Spleen (tissue), 11 donors: Measurements from ENCODE around the gene HDAC4. TPM values are rescaled to one million over a fixed set of nuclear protein-coding genes. Genes with fewer than 3 reads are reported as not detected.
A peak's percentile ranks its signal among the peaks of the same experiment; 100 is the strongest.

Experiments used
- DNase-seq: peaks from one replicate; pipeline ENCODE4 v3.0.0-alpha.2; 2020
- H3K27ac ChIP-seq, 8 donors: fragments of 200-600 bp; sonication (generic) in 7 of 8; 1 replicate in 4 of 8; 2 replicates in 4 of 8; pipeline versions ENCODE4 v1.5.0 to v1.8.0; 2016 to 2021; ENCODE audit warnings: inconsistent platforms in 4 of 8, mild to moderate bottlenecking in 4 of 8, moderate library complexity in 1 of 8
- H3K27me3 ChIP-seq, 7 donors: fragments of 200-600 bp; sonication (generic) in 6 of 7; replicated peaks in 1 of 7; 1 replicate in 4 of 7; 2 replicates in 3 of 7; pipeline versions ENCODE4 v1.5.0 to v1.8.0; 2016 to 2021; ENCODE audit warnings: inconsistent platforms in 3 of 7, mild to moderate bottlenecking in 1 of 7
- H3K36me3 ChIP-seq, 6 donors: fragments of 200-600 bp; sonication (generic) in 5 of 6; 1 replicate in 4 of 6; 2 replicates in 2 of 6; pipeline versions ENCODE4 v1.5.0 to v1.8.0; 2016 to 2021; ENCODE audit warnings: inconsistent platforms in 2 of 6
- H3K4me1 ChIP-seq, 6 donors: fragments of 200-600 bp; sonication (generic) in 5 of 6; 1 replicate in 3 of 6; 2 replicates in 3 of 6; pipeline versions ENCODE4 v1.5.0 to v1.8.0; 2016 to 2021; ENCODE audit warnings: inconsistent platforms in 3 of 6
- H3K4me3 ChIP-seq, 8 donors: fragments of 200-600 bp; sonication (generic) in 7 of 8; 1 replicate in 4 of 8; 2 replicates in 4 of 8; pipeline versions ENCODE4 v1.5.0 to v1.8.0; 2016 to 2021; ENCODE audit warnings: inconsistent platforms in 4 of 8, mild to moderate bottlenecking in 4 of 8, moderate library complexity in 2 of 8
- H3K9me3 ChIP-seq, 8 donors: fragments of 200-600 bp; sonication (generic) in 7 of 8; 1 replicate in 4 of 8; 2 replicates in 4 of 8; pipeline versions ENCODE4 v1.5.0 to v1.8.0; 2016 to 2021; ENCODE audit warnings: inconsistent platforms in 4 of 8
- CTCF ChIP-seq, 11 experiments: fragments of 200-600 bp in 7 of 11; fragments of 450-650 bp in 4 of 11; sonication (generic) in 4 of 11; IDR thresholded peaks in 8 of 11; conservative IDR thresholded peaks in 3 of 11; 1 replicate in 7 of 11; 2 replicates in 4 of 11; pipeline versions ENCODE4 v1.4.0 to v1.8.0; 2016 to 2021; ENCODE audit warnings: antibody characterized with exemption in 11 of 11, inconsistent platforms in 4 of 11, mild to moderate bottlenecking in 1 of 11
- POLR2A ChIP-seq, 3 donors: fragments of 450-650 bp; IDR thresholded peaks; one replicate each; pipeline ENCODE4 v1.5.1; 2017; ENCODE audit warnings: antibody characterized with exemption in 3 of 3, mild to moderate bottlenecking in 1 of 3
- POLR2AphosphoS5 ChIP-seq, 3 donors: sonication (generic); formaldehyde crosslinking; IDR thresholded peaks; one replicate each; pipeline ENCODE4 v1.5.1; 2017; ENCODE audit warnings: antibody characterized with exemption in 3 of 3
- WGBS, 5 donors: extraction: QIAGEN DNeasy Blood & Tissue Kit in 3 of 5; methylation state at CpG; one replicate each; pipeline versions ENCODE4 v1.1.5 to v1.1.7; 2013 to 2018; 5-methylcytosine and 5-hydroxymethylcytosine counted together
- intact Hi-C: fragments of 100-400 bp; cut with DNase I; formaldehyde crosslinking; loops from one replicate; pipeline ENCODE4 v1.15.0; 2023; ENCODE audit warnings: low total_unique reads
- polyA plus RNA-seq, 3 donors: library from polyadenylated mRNA; stranded (reverse); fragments of 200-250 nt; gene quantifications; one replicate each; pipeline ENCODE4 v1.2.1, GENCODE V29; 2013
- total RNA-seq, 7 donors: library from RNA; depleted of rRNA in 3 of 7; stranded (reverse); fragments of >200 nt in 3 of 7; fragmentation: NEBNext Ultra II Directional in 4 of 7; extraction: Animal tissue kit (Norgen Biotek cat#: 25700) in 4 of 7; gene quantifications; one replicate each; pipeline versions ENCODE4 v1.1.0 to v1.2.1, GENCODE V29; 2016 to 2021
- donor health status: healthy with polysubstance abuse.
- donor health status: DM: no; HTN: no; CAD: no; lungs with moderate emphysema.
- donor health status: DM: no; HTN: no; CAD: no.
- donor health status: Bipolar disorder and iron deficiency.
- donor health status: healthy.
- donor health status: DM: no; HTN: no; CAD: no.
- donor health status: DM: yes; HTN: yes; CAD: no.

HDAC4 gene
- total and polyA plus RNA-seq, 10 donors = 3.2 to 122 (median 69.5) TPM

- intact Hi-C loops = loop anchor here (10.0 kb wide), 1 partner anchor 127 kb away; the partner anchor contains the start of gene HDAC4
- peaks cover 0 to 17% (median 0%) of the 10 kb centered on the region in 7 donors for H3K27me3 ChIP-seq
- H3K4me3 ChIP-seq = no peak overlapping the region
- H3K4me1 ChIP-seq = peaks cover 9 to 79% (median 52%) of the 10 kb centered on the region in 6 donors
- DNase-seq = peak; percentile 66
- WGBS, 5 donors = 88 to 94% (median 91%) methylated on average over 24 to 27 of the region's 27 CpGs
- peak overlapping the region in 2 of 8 donors; percentile 91 to 94 for H3K27ac ChIP-seq
- no peaks in the 10 kb centered on the region for H3K36me3 ChIP-seq
- TF ChIP-seq POLR2AphosphoS5 (IDR thresholded peaks at IDR 0.05) (no peak), CTCF (IDR thresholded peaks at IDR 0.05 in 8 of 11, conservative IDR thresholded peaks at IDR 0.05 in 3 of 11) (no peak), POLR2A (IDR thresholded peaks at IDR 0.05) (no peak)
- H3K9me3 ChIP-seq = no peaks in the 10 kb centered on the region
Measured at GRCh38 chr2:239277401-239278085, 123.3 kb downstream of the HDAC4 start.

- intact Hi-C loops = loop anchor here (10.0 kb wide), 1 partner anchor 128 kb away; the partner anchor contains the start of gene HDAC4
- Histone ChIP-seq H3K36me3 (no peaks in the 10 kb centered on the region), H3K9me3 (no peaks in the 10 kb centered on the region), H3K27me3 (peaks cover 0 to 17% (median 0%) of the 10 kb centered on the region in 7 donors), H3K27ac (peak overlapping the region in 3 of 8 donors; percentile 90 to 94 (median 91)), H3K4me3 (no peak overlapping the region), H3K4me1 (peaks cover 9 to 86% (median 55%) of the 10 kb centered on the region in 6 donors)
- peak; percentile 66 for DNase-seq
- 72 to 90% (median 83%) methylated on average over 8 to 9 of the region's 9 CpGs for WGBS, 5 donors
- no peak for TF ChIP-seq CTCF (IDR thresholded peaks at IDR 0.05 in 8 of 11, conservative IDR thresholded peaks at IDR 0.05 in 3 of 11)
- no peak for TF ChIP-seq POLR2AphosphoS5 (IDR thresholded peaks at IDR 0.05)
Measured at GRCh38 chr2:239276851-239277250, 124.0 kb downstream of the HDAC4 start.

- peaks cover 9 to 93% (median 56%) of the 10 kb centered on the region in 6 donors for H3K4me1 ChIP-seq
- intact Hi-C loops = loop anchor here (10.0 kb wide), 1 partner anchor 129 kb away; the partner anchor contains the start of gene HDAC4
- peak overlapping the region in 7 of 8 donors; percentile 71 to 94 (median 90) for H3K27ac ChIP-seq
- no peaks in the 10 kb centered on the region for H3K9me3 ChIP-seq
- DNase-seq = peak; percentile 82
- peak overlapping the region in 1 of 8 donors; percentile 54 for H3K4me3 ChIP-seq
- no peak for TF ChIP-seq POLR2A (IDR thresholded peaks at IDR 0.05)
- no peak for TF ChIP-seq CTCF (IDR thresholded peaks at IDR 0.05 in 8 of 11, conservative IDR thresholded peaks at IDR 0.05 in 3 of 11)
- TF ChIP-seq POLR2AphosphoS5 (IDR thresholded peaks at IDR 0.05) = peak; percentile 33 to 63 (median 46)
- no peaks in the 10 kb centered on the region for H3K36me3 ChIP-seq
- H3K27me3 ChIP-seq = peaks cover 0 to 17% (median 0%) of the 10 kb centered on the region in 7 donors
- 79 to 84% (median 83%) methylated on average over 23 to 31 of the region's 31 CpGs for WGBS, 5 donors
Measured at GRCh38 chr2:239275847-239276831, 124.7 kb downstream of the HDAC4 start.
